ENCODE measurements around the gene ADAM10.

- no peak for TF ChIP-seq CTCF (IDR thresholded peaks at IDR 0.05)
- TF ChIP-seq ZFX (IDR thresholded peaks at IDR 0.05; ENCODE audit: borderline replicate concordance), result no peak
These were observed 202.6 kb downstream of the ADAM10 start for GRCh38 chr15:58546635-58547627.
